NCI-H345 (cell line): ENCODE results near the gene IER5.
"Not testable (repeated sequence)": the region's sequence is repeated elsewhere in the genome, so short reads cannot be mapped to it uniquely, and the experiment has no call there.

ENCODE experiments used
- DNase-seq: peaks from one replicate; lab custom pipeline; 2025; lab: John Stamatoyannopoulos, UW

Gene IER5

GRCh38 chr1:181115971-181116370, 27.5 kb downstream of the IER5 start:
- not testable (repeated sequence) for DNase-seq

GRCh38 chr1:181116819-181117390, 28.4 kb downstream of the IER5 start:
- no peak for DNase-seq

GRCh38 chr1:181117648-181118449, 29.3 kb downstream of the IER5 start:
- peak; percentile 39 for DNase-seq

GRCh38 chr1:181119093-181119989, 30.8 kb downstream of the IER5 start:
- no peak for DNase-seq

GRCh38 chr1:181120924-181121323, 32.4 kb downstream of the IER5 start:
- no peak for DNase-seq

GRCh38 chr1:181121498-181121897, 33.0 kb downstream of the IER5 start:
- no peak for DNase-seq

GRCh38 chr1:181122222-181122621, 33.7 kb downstream of the IER5 start:
- no peak for DNase-seq

- DNase-seq = no peak
Measured at GRCh38 chr1:181123173-181123572, 34.7 kb downstream of the IER5 start.

GRCh38 chr1:181124291-181124751, 35.8 kb downstream of the IER5 start:
- DNase-seq = no peak

- no peak for DNase-seq
Measured at GRCh38 chr1:181126289-181126688, 37.8 kb downstream of the IER5 start.

- peak; percentile 93 for DNase-seq
Measured at GRCh38 chr1:181126871-181127587, 38.5 kb downstream of the IER5 start.

- DNase-seq = no peak
Measured at GRCh38 chr1:181127898-181128453, 39.5 kb downstream of the IER5 start.

- peak; percentile 42 for DNase-seq
Measured at GRCh38 chr1:181128592-181129497, 40.3 kb downstream of the IER5 start.

GRCh38 chr1:181129771-181130606, 41.5 kb downstream of the IER5 start:
- DNase-seq = no peak

GRCh38 chr1:181131255-181131941, 42.9 kb downstream of the IER5 start:
- no peak for DNase-seq

- no peak for DNase-seq
Measured at GRCh38 chr1:181133441-181133951, 45.0 kb downstream of the IER5 start.

GRCh38 chr1:181133969-181134418, 45.5 kb downstream of the IER5 start:
- DNase-seq = no peak
